ENCODE measurements around the gene CAMK2N2. TPM values are rescaled to one million over a fixed set of nuclear protein-coding genes. Genes with fewer than 3 reads are reported as not detected.
A peak's percentile ranks its signal among the peaks of the same experiment; 100 is the strongest.

CAMK2N2 gene
- total and polyA plus RNA-seq, 2 of the 4 experiments (the other 2 are of a cell fraction): 0.34 TPM; not detected in 1

GRCh38 chr3:184308744-184309143 lies 47.4 kb upstream of the CAMK2N2 start:
- TF ChIP-seq ELK1 (IDR thresholded peaks at IDR 0.05; ENCODE audit: borderline replicate concordance, low read depth, low read length) (no peak), BHLHE40 (IDR thresholded peaks at IDR 0.05; ENCODE audit: low read depth, low read length) (no peak), NFE2L2 (IDR thresholded peaks at IDR 0.05; ENCODE audit: low read depth, low read length) (no peak), MAZ (IDR thresholded peaks at IDR 0.05; ENCODE audit: borderline replicate concordance, low read depth, low read length) (no peak), RCOR1 (IDR thresholded peaks at IDR 0.05; ENCODE audit: insufficient replicate concordance, low read length) (no peak), CEBPB (IDR thresholded peaks at IDR 0.05; ENCODE audit: low read depth, low read length) (no peak), RAD21 (IDR thresholded peaks at IDR 0.05; ENCODE audit: low read length) (no peak), POLR2A (IDR thresholded peaks at IDR 0.05; ENCODE audit: low read depth, low read length) (no peak), SMC3 (IDR thresholded peaks at IDR 0.05; ENCODE audit: low read depth, low read length) (no peak), MAFK (IDR thresholded peaks at IDR 0.05; ENCODE audit: low read depth, low read length) (no peak), USF2 (IDR thresholded peaks at IDR 0.05; ENCODE audit: low read depth, low read length) (no peak)
- Histone ChIP-seq H3K9me1 (ENCODE audit: insufficient read depth, low read length) (no peaks in the 10 kb centered on the region; the same call in 1 of the 2 replicates), H3K56ac (ENCODE audit: extremely low read depth, insufficient read depth, low read length) (no peak overlapping the region), H4K91ac (ENCODE audit: insufficient read depth, low read depth, low read length) (no peak overlapping the region), H3K4ac (ENCODE audit: low read depth, low read length) (no peak overlapping the region), H3K36me3 (ENCODE audit: control insufficient read depth, insufficient read depth, low read length) (peaks cover 52% of the 10 kb centered on the region), H3K4me3 (ENCODE audit: insufficient read depth, low read depth, low read length) (no peak overlapping the region), H4K8ac (ENCODE audit: low read depth in 2 of 2, low read length in 2 of 2) (no peak overlapping the region), H2AFZ (replicated peaks; ENCODE audit: low read length, poor library complexity) (no peak overlapping the region), H2BK5ac (ENCODE audit: low read depth, low read length, poor library complexity, severe bottlenecking) (no peak overlapping the region), H3K79me1 (ENCODE audit: low read depth in 1 of 2, low read length in 2 of 2) (peaks cover 17 to 19% of the 10 kb centered on the region in 2 experiments), H3K27me3 (ENCODE audit: control insufficient read depth, insufficient read depth, low read length) (no peaks in the 10 kb centered on the region), H3K4me2 (ENCODE audit: low read depth, low read length) (no peak overlapping the region), H3K27ac (ENCODE audit: insufficient read depth, low read length) (no peak overlapping the region), H2AK5ac (ENCODE audit: low read depth, low read length) (no peak overlapping the region), H3K14ac (replicated peaks; ENCODE audit: low read depth, low read length) (no peak overlapping the region), H3K18ac (ENCODE audit: low read depth, low read length) (no peak overlapping the region), H4K20me1 (ENCODE audit: insufficient read depth, low read length) (peaks cover 22% of the 10 kb centered on the region), H3K4me1 (ENCODE audit: control insufficient read depth, insufficient read depth, low read length) (no peaks in the 10 kb centered on the region), H4K5ac (ENCODE audit: low read depth, low read length) (no peak overlapping the region), H3K23ac (ENCODE audit: low read depth, low read length) (no peak overlapping the region), H2BK120ac (ENCODE audit: low read depth, low read length) (no peak overlapping the region), H3K9me3 (ENCODE audit: control insufficient read depth, insufficient read depth, low read length) (no peaks in the 10 kb centered on the region), H2AK9ac (replicated peaks; ENCODE audit: low read depth, low read length, poor library complexity) (no peak overlapping the region), H2BK15ac (ENCODE audit: low read depth, low read length) (no peak overlapping the region), H3K9ac (ENCODE audit: low read depth, low read length) (no peak overlapping the region), H2BK20ac (ENCODE audit: low read depth, low read length) (no peak overlapping the region)
- intact Hi-C loops (cut with micrococcal nuclease) (no loop called here), in situ Hi-C loops (cut with MboI; ENCODE audit: low sequenced_read_pairs) (no loop called here), dilution Hi-C loops (cut with HindIII; ENCODE audit: low sequenced_read_pairs, unreplicated experiment) (no loop called here)
- ATAC-seq (ENCODE audit: low read depth) (no peak), DNase-seq (no peak)
- CTCF ChIA-PET: no interaction called here
- TSS peak; percentile 67 for BruUV-seq (replicated peaks)
- WGBS, 2 experiments (ENCODE audit: extremely low coverage in 2 of 2, insufficient read length in 1 of 2): 93% methylated on average over 3 of the region's 7 CpGs; no CpG with 5 or more reads in 1 of the 2 experiments
- POLR2A ChIA-PET (ENCODE audit: unreplicated experiment): no interaction called here

Measured in IMR-90 (cell line).